HG03342 (cell line): ENCODE results near the gene PRKACA.

Experiments used
- ATAC-seq: cut with Tn5 transposase; IDR thresholded peaks from one replicate; pipeline ENCODE4 v1.9.1; 2021; ENCODE audit warnings: mild to moderate bottlenecking, moderate library complexity; ENCODE audit not compliant: unreplicated experiment

Gene PRKACA

DNA sequence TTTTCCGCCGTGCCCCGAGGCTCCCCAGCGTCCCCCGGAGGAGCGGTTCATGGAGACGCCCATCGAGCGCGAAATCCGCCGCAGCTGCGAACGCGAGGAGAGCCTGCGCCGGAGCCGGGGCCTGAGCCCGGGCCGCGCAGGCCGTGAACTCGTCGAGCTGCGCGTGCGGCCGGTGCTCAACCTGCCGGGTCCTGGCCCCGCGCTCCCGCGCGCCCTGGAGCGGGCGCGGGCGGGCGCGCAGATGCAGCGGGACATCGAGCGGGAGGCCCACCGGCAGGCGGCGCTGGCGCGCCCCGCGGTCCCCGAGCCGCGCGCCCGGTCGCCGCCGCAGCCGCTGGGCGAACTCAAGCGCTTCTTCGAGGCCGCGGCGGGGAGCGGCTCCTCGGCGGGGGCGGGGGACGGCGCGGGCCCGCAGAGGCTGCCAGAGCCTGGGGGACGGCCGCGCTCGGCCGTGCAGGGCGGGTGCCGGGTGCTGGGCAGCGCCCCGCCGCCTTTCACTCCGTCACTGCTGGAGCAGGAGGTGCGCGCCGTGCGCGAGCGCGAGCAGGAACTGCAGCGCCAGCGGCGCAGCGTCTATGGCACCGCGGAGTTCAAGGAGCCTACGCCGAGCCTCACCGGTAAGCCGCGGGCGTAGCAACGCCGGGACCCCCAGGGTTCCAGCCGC lies 44.2 kb downstream of the PRKACA start:
- ATAC-seq, result no peak

GRCh38 chr19:14072535-14073260 lies 44.9 kb downstream of the PRKACA start, which contains the start of gene MISP3:
Gene MISP3 (plus strand): TSS chr19:14072786. CDS start chr19:14073310, 524 bp downstream.
- no peak for ATAC-seq

- no peak for ATAC-seq
Observed at GRCh38 chr19:14070268-14071050, 47.1 kb downstream of the PRKACA start.

DNA sequence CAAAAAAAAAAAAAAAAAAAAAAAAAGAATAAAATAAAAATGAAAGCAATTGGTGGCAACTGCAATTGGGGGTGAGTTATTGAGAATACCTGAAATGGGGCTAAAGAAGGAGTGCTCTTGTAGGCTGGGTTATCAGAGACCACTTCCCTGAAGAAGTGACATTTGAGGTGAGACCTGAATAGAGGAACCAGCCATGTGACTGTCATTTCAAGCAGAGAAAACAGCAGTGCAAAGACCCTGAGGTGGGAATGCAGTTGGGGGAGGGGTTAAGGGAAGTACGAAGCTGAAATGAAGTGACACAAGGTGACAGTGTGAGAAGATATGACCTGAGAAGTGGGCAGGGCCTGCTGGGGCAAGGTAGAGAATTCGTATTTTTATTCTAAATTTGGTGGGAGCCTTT lies 51.4 kb downstream of the PRKACA start:
- ATAC-seq, result no peak

DNA sequence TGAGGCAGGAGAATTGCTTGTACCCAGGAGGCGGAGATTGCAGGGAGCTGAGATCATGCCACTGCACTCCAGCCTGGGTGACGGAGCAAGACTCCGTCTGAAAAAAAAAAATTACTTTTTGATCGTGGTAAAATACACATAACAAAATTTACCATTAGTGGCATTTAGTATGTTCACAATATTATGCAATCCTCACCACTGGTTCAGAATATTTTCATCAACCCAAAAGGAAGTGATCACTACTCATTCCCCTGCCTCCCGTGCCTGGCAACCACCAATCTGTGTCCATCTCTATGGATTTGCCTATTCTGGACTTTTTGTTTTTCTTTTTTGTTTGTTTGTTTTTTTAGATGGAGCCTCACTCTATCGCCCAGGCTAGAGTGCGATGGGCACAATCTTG lies 54.5 kb downstream of the PRKACA start:
- no peak for ATAC-seq

DNA sequence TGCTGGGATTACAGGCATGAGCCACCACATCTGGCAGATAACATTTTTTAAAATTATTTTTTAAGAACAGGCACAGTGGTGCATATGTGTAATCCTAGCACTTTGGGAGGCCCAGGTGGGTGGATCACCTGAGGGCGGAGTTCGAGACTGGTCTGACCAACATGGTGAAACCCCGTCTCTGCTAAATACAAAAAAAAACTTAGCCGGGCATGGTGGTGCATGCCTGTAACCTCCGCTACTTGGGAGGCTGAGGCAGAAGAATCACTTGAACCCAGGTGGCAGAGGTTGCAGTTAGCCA lies 55.1 kb downstream of the PRKACA start:
- ATAC-seq, result no peak

DNA sequence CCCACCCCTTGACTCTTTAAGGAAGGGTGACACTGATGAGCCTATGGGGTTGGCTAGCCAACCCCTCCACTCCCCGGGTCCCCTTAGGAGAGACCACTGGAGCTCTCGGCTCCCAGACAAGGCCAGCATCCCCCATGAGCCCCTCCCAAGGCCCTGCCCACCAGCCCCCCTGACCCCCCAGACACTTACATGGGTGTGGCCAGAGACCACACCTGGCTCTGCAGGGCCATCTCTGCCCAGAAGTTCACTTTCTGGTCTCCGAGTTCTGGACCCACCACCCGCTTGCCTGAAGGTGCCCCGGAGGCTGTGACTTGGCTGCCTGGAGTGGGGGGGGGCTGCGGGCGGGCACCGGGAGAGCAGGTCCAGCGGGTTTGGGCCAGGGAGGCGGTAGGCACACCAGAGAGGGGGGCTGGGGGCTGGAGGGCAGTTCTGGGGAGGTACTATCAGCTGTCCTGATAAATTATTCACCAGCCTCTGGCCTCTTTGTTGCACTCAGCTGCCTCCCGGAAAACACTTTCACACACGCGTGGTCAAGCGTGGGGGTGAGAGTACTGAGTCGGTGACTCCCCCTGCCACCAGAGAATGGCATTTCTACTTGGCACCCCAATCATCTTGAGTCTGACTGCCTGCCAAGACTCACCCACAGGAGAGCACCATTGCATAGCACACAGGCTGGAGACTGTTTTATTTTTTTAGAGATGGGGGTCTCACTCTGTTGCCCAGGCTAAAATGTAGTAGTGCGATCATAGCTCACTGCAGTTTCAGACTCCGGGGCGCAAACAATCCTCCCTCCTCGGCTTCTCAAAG lies 55.6 kb downstream of the PRKACA start, which contains the start of gene PALM3:
Gene PALM3 (minus strand): TSS at position 326 of the 807 bp plus-strand sequence. CDS start 96 bp downstream, at position 230.
- ATAC-seq, result no peak

DNA sequence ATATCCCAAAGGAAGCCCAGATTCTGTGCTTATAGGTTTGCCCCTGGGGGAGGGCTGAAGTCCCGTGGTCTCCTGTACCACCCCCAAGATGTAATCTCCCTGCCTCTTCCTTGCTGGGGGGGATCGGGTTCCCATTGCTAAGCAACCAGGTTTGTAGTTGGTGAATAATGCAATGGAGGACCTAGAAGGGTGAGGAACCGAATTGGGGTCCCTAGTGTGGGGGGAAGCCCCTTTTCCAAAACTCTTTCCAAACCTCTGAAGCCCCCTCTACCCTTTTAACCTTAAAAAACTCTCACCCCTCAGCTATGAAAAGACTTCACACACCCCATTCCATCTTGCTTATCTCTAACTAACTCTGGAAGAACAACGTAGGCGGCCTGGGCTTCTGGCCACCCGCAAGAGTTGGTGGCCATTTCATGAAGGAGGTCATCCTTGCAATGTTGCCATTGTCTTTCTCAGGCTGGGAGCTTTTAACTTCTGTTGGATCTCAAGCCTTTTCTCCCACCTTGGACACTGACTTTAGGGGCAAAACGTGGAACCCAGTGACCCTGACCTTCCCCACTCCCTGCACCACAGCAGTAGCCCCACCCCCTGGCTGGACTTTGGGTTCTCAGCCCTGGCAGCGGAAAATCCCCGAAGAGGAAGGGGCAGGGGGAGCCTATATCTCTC lies 56.3 kb downstream of the PRKACA start:
- ATAC-seq, result no peak

GRCh38 chr19:14059652-14060155 lies 57.9 kb downstream of the PRKACA start:
- ATAC-seq, result no peak

DNA sequence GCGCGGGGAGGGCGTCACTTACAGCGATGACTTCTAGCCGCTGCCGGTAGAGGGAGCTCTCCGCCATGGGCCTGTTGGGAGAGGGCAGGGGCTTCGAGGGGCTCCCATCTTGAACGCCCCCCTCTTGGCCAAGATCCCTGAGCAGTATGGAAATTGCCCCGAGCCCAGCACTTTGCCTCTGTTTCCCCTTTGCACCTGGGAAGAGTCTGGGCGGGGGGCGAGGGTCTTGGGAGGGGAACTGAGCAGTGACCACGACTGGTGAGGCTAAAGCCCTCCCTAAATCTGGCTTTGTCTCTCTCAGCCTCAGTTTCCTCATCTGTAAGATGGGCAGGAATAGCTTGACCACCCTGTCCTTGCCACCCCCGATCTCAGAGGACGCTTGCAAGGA lies 58.5 kb downstream of the PRKACA start:
- no peak for ATAC-seq

GRCh38 chr19:14058182-14059092 lies 59.1 kb downstream of the PRKACA start:
- ATAC-seq, result no peak

- ATAC-seq, result no peak
Observed at GRCh38 chr19:14056741-14057356, 60.7 kb downstream of the PRKACA start.

GRCh38 chr19:14056069-14056666 lies 61.4 kb downstream of the PRKACA start:
- ATAC-seq, result no peak

GRCh38 chr19:14055396-14055795 lies 62.2 kb downstream of the PRKACA start:
- ATAC-seq, result no peak

DNA sequence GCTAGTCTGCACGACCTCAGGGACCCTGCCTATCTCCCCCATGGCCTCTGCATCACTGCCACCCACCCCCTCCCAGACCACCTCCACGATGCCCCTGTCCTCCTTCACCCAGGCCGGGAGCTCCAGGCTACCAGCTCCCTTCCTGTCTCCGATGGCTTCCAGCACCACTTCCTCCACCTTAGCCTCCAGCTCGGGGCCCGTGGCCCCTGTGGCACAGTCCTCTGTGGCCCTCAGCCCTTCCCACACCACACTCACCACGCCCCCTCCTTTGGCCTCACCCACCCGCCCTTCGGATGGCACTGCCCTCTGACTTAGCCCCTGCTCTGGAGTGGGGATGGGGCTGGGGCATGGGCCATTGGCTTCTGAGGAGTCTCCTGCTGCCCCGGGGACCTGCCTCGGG lies 62.8 kb downstream of the PRKACA start:
- no peak for ATAC-seq

- ATAC-seq, result no peak
Observed at GRCh38 chr19:14054099-14054498, 63.5 kb downstream of the PRKACA start.

DNA sequence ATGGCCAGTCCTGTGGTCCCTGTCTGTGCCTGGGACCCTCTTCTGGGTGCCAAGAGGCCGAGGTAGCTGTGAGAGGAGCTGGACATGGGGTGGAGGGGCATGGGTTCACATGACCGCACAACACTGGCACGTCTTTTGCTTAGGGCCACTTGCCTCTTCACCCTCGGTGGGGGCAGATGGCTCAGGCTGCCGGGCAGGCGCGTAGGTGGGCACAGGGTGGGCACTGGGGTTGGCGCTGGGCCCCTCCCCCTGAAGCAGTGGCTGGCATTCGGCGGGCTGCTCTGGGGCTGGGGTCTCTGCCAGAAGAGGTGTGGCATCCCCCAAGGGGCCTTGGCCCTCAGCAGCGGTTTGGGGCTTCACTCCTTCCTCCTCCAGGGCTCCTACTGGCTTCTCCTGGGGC lies 64.1 kb downstream of the PRKACA start:
- no peak for ATAC-seq

DNA sequence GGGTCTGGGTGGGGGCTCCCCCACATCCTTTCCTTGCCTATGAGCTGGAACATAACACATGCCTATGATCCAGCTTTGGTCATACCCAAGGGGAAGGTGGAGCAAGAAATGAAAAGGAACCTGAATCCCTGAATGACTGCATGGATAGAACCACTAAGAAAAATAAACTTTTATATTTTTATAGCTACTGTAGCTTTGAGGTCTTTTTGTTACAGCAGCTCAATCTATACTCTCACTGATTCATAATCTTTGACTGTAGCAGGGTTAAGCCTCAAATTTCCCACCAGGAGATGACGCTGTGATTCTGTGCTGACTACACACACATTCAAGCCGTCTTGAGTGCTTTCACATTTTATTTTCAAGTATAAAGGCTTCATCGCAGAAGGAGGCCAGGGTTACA lies 64.5 kb downstream of the PRKACA start:
- ATAC-seq, result no peak
